Esophagus (tissue), 2 donors: Measurements from ENCODE around the gene PHYHIPL. TPM values are rescaled to one million over a fixed set of nuclear protein-coding genes. Genes with fewer than 3 reads are reported as not detected.

Experiments used
- H3K27ac ChIP-seq, 2 donors: one replicate each; pipeline ENCODE4 v1.5.1; 2013; ENCODE audit warnings: low read depth in 2 of 2, mild to moderate bottlenecking in 2 of 2, inconsistent platforms in 1 of 2, low read length in 1 of 2, moderate library complexity in 1 of 2
- H3K27me3 ChIP-seq, 2 donors: one replicate each; pipeline ENCODE4 v1.6.1; 2013; ENCODE audit warnings: low read length in 2 of 2, control low read depth in 1 of 2, mild to moderate bottlenecking in 1 of 2; ENCODE audit not compliant: insufficient read depth in 2 of 2, control insufficient read depth in 1 of 2
- H3K36me3 ChIP-seq, 2 donors: one replicate each; pipeline ENCODE4 v1.6.1; 2013; ENCODE audit warnings: low read length in 1 of 2; ENCODE audit not compliant: control insufficient read depth in 2 of 2, insufficient read depth in 2 of 2
- H3K4me1 ChIP-seq, 2 donors: one replicate each; pipeline ENCODE4 v1.6.1; 2013; ENCODE audit warnings: low read length in 1 of 2; ENCODE audit not compliant: control insufficient read depth in 2 of 2, insufficient read depth in 2 of 2
- H3K4me3 ChIP-seq, 2 donors: one replicate each; pipeline ENCODE4 v1.5.1; 2013; ENCODE audit warnings: low read length in 2 of 2, mild to moderate bottlenecking in 2 of 2, low read depth in 1 of 2, moderate library complexity in 1 of 2
- H3K9me3 ChIP-seq, 2 donors: one replicate each; pipeline ENCODE4 v1.6.1; 2013; ENCODE audit warnings: mild to moderate bottlenecking in 2 of 2, low read depth in 1 of 2, low read length in 1 of 2, moderate library complexity in 1 of 2; ENCODE audit not compliant: control insufficient read depth in 2 of 2, insufficient read depth in 1 of 2
- WGBS, 2 donors: extraction: QIAGEN DNeasy Blood & Tissue Kit; methylation state at CpG; one replicate each; pipeline ENCODE4 v1.1.7; 2013; 5-methylcytosine and 5-hydroxymethylcytosine counted together
- polyA plus RNA-seq, 2 donors: library from polyadenylated mRNA; stranded (reverse); fragments of 200-250 nt; gene quantifications; one replicate each; pipeline ENCODE4 v1.2.3, GENCODE V29; 2013
- donor health status: healthy with polysubstance abuse.
- donor health status: Bipolar disorder and iron deficiency.

Gene PHYHIPL
- polyA plus RNA-seq, 2 donors, result 0.05 to 0.08 TPM

DNA sequence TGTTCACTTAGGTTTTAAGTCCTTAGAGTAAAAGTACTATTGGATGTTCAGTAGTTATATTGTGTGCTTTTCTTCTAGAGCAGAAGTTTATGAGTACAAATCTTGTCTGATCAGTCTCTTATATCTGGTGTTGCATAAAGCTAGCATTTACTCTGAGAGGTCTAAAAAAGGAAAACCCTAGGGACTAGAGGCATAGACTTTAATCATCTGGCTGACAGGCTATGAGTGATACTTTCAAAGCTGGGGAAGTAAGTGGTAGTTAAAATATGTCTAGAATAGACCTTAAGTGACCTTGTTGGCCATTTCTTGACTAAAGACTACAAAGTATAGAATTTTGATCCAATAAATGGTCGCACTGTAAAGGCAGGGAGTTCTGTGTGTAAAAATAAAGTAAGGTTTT, 32.9 kb upstream of the PHYHIPL start:
- Histone ChIP-seq H3K27ac (no peak overlapping the region), H3K4me3 (no peak overlapping the region), H3K27me3 (no peaks in the 10 kb centered on the region), H3K9me3 (no peaks in the 10 kb centered on the region), H3K4me1 (no peaks in the 10 kb centered on the region), H3K36me3 (no peaks in the 10 kb centered on the region)
- WGBS, 2 donors, result 52 to 64% methylated on average over 1 of the region's 1 CpG

DNA sequence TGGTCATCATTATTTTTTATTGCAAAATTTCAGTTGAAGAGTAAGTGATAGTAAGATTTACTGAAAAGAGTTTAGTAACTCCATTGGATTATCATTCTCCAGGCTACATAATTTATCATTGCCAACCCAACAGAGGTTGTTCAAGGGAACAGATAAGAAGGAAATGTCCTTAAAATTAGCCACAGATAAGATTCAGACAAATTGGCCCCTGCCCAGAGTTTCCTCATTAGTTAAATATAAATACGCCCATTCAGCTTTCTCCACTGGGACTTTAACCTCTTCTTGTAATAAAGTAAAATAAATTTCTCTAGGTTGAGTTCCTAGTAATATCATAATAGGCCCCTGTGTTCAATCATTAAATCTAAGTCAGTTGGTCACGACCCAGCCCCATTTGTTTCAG, 27.7 kb upstream of the PHYHIPL start:
- Histone ChIP-seq H3K36me3 (no peaks in the 10 kb centered on the region), H3K4me1 (no peaks in the 10 kb centered on the region), H3K27ac (no peak overlapping the region), H3K4me3 (no peak overlapping the region), H3K9me3 (no peaks in the 10 kb centered on the region), H3K27me3 (no peaks in the 10 kb centered on the region)
- 63 to 65% methylated on average over 2 of the region's 2 CpGs for WGBS, 2 donors

GRCh38 chr10:59155556-59155955, 20.9 kb upstream of the PHYHIPL start:
- 96 to 99% methylated on average over 2 of the region's 2 CpGs for WGBS, 2 donors

DNA sequence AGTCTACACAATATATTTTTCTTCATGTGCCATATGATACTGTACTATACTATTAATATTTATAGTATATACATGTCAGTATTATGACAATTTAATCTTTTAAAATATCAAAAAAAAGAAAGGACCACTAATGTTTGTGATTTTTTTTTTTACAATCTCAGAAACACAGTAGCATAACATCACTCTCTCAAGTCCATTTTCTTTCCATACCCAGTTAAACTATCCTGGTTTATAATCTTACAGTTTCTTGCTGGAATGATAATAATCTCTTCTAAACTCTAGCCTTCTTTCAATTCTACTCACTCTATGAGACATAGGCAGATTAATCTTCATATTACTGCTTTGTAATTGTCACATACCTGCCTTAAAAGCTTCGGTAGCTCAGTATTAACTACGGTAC, 8.9 kb upstream of the PHYHIPL start:
- Histone ChIP-seq H3K4me1 (no peaks in the 10 kb centered on the region), H3K9me3 (no peaks in the 10 kb centered on the region)
- WGBS, 2 donors, result 95% methylated on average over 2 of the region's 2 CpGs

More at GRCh38 chr10:59155556-59155955, 20.9 kb upstream of the PHYHIPL start:
- Histone ChIP-seq H3K27ac (no peak overlapping the region), H3K4me3 (no peak overlapping the region), H3K27me3 (no peaks in the 10 kb centered on the region), H3K9me3 (no peaks in the 10 kb centered on the region), H3K36me3 (no peaks in the 10 kb centered on the region), H3K4me1 (no peaks in the 10 kb centered on the region)

GRCh38 chr10:59172567-59172966, 3.9 kb upstream of the PHYHIPL start:
- Histone ChIP-seq H3K9me3 (peaks cover 0 to 7% of the 10 kb centered on the region in 2 donors), H3K4me1 (peaks cover 4 to 6% of the 10 kb centered on the region in 2 donors), H3K27ac (no peak overlapping the region), H3K4me3 (no peak overlapping the region), H3K36me3 (no peaks in the 10 kb centered on the region), H3K27me3 (peaks cover 0 to 6% of the 10 kb centered on the region in 2 donors)
- WGBS, 2 donors, result 84 to 86% methylated on average over 5 of the region's 5 CpGs

More for the DNA sequence above, 8.9 kb upstream of the PHYHIPL start:
- H3K27ac ChIP-seq, result no peak overlapping the region
- H3K27me3 ChIP-seq, result no peaks in the 10 kb centered on the region
- H3K4me3 ChIP-seq, result no peak overlapping the region
- no peaks in the 10 kb centered on the region for H3K36me3 ChIP-seq

GRCh38 chr10:59173414-59173813, 3.0 kb upstream of the PHYHIPL start:
- no peak overlapping the region for H3K27ac ChIP-seq
- no peaks in the 10 kb centered on the region for H3K36me3 ChIP-seq
- H3K27me3 ChIP-seq, result peaks cover 0 to 6% of the 10 kb centered on the region in 2 donors
- no peak overlapping the region for H3K4me3 ChIP-seq
- peaks cover 0 to 7% of the 10 kb centered on the region in 2 donors for H3K9me3 ChIP-seq
- peaks cover 4 to 6% of the 10 kb centered on the region in 2 donors for H3K4me1 ChIP-seq

GRCh38 chr10:59175538-59176240, 754 bp upstream of the PHYHIPL start:
- Histone ChIP-seq H3K9me3 (peaks cover 0 to 7% of the 10 kb centered on the region in 2 donors), H3K4me3 (peak overlapping the region in 1 of 2 donors; percentile 39), H3K4me1 (peaks cover 4 to 6% of the 10 kb centered on the region in 2 donors), H3K36me3 (no peaks in the 10 kb centered on the region), H3K27me3 (peaks cover 0 to 6% of the 10 kb centered on the region in 2 donors), H3K27ac (no peak overlapping the region)
- 11 to 15% methylated on average over 26 of the region's 26 CpGs for WGBS, 2 donors

- Histone ChIP-seq H3K27ac (no peak overlapping the region), H3K27me3 (peaks cover 0 to 6% of the 10 kb centered on the region in 2 donors), H3K36me3 (no peaks in the 10 kb centered on the region), H3K9me3 (peaks cover 0 to 7% of the 10 kb centered on the region in 2 donors), H3K4me1 (peaks cover 4 to 6% of the 10 kb centered on the region in 2 donors), H3K4me3 (peak overlapping the region; percentile 29 to 39)
- 9% methylated on average over 41 of the region's 41 CpGs for WGBS, 2 donors
These were observed 771 bp downstream of the PHYHIPL start for GRCh38 chr10:59177031-59177797.

GRCh38 chr10:59177836-59178235, 1.4 kb downstream of the PHYHIPL start:
- Histone ChIP-seq H3K36me3 (no peaks in the 10 kb centered on the region), H3K4me1 (peaks cover 4 to 6% of the 10 kb centered on the region in 2 donors), H3K27ac (no peak overlapping the region), H3K9me3 (peaks cover 0 to 7% of the 10 kb centered on the region in 2 donors), H3K4me3 (no peak overlapping the region), H3K27me3 (peaks cover 0 to 6% of the 10 kb centered on the region in 2 donors)
- 56 to 65% methylated on average over 5 of the region's 5 CpGs for WGBS, 2 donors
